Testis (tissue), 2 donors: ENCODE results near the gene ADAMTS20.

Source experiments
- CTCF ChIP-seq, 3 experiments: fragments of 450-650 bp in 2 of 3; fragments of 200-600 bp in 1 of 3; sonication (generic) in 1 of 3; IDR thresholded peaks; one replicate each; pipeline ENCODE4 v1.5.1; 2016 to 2019; ENCODE audit warnings: antibody characterized with exemption in 3 of 3, mild to moderate bottlenecking in 2 of 3, moderate library complexity in 1 of 3
- POLR2A ChIP-seq: fragments of 450-650 bp; IDR thresholded peaks from one replicate; pipeline ENCODE4 v1.6.1; 2017; ENCODE audit warnings: antibody characterized with exemption, mild to moderate bottlenecking, moderate library complexity

GRCh38 chr12:43329375-43329774 is 222.6 kb downstream of the ADAMTS20 start:
- TF ChIP-seq CTCF (IDR thresholded peaks at IDR 0.05) (no peak), POLR2A (no peak)
